Tongue (tissue), 2 donors: Measurements from ENCODE around the gene SMG7. TPM values are rescaled to one million over a fixed set of nuclear protein-coding genes. Genes with fewer than 3 reads are reported as not detected.
"Not testable (repeated sequence)": the region's sequence is repeated elsewhere in the genome, so short reads cannot be mapped to it uniquely, and the experiment has no call there.

ENCODE experiments used
- DNase-seq: peaks from one replicate; pipeline ENCODE4 v3.0.0-alpha.2; 2015
- total RNA-seq: library from RNA; depleted of rRNA; stranded (reverse); fragments of >200 nt; gene quantifications from one replicate; pipeline ENCODE4 v1.2.3, GENCODE V29; 2014

SMG7 gene, protein sequence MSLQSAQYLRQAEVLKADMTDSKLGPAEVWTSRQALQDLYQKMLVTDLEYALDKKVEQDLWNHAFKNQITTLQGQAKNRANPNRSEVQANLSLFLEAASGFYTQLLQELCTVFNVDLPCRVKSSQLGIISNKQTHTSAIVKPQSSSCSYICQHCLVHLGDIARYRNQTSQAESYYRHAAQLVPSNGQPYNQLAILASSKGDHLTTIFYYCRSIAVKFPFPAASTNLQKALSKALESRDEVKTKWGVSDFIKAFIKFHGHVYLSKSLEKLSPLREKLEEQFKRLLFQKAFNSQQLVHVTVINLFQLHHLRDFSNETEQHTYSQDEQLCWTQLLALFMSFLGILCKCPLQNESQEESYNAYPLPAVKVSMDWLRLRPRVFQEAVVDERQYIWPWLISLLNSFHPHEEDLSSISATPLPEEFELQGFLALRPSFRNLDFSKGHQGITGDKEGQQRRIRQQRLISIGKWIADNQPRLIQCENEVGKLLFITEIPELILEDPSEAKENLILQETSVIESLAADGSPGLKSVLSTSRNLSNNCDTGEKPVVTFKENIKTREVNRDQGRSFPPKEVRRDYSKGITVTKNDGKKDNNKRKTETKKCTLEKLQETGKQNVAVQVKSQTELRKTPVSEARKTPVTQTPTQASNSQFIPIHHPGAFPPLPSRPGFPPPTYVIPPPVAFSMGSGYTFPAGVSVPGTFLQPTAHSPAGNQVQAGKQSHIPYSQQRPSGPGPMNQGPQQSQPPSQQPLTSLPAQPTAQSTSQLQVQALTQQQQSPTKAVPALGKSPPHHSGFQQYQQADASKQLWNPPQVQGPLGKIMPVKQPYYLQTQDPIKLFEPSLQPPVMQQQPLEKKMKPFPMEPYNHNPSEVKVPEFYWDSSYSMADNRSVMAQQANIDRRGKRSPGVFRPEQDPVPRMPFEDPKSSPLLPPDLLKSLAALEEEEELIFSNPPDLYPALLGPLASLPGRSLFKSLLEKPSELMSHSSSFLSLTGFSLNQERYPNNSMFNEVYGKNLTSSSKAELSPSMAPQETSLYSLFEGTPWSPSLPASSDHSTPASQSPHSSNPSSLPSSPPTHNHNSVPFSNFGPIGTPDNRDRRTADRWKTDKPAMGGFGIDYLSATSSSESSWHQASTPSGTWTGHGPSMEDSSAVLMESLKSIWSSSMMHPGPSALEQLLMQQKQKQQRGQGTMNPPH
- 66.7 TPM for total RNA-seq

DNA sequence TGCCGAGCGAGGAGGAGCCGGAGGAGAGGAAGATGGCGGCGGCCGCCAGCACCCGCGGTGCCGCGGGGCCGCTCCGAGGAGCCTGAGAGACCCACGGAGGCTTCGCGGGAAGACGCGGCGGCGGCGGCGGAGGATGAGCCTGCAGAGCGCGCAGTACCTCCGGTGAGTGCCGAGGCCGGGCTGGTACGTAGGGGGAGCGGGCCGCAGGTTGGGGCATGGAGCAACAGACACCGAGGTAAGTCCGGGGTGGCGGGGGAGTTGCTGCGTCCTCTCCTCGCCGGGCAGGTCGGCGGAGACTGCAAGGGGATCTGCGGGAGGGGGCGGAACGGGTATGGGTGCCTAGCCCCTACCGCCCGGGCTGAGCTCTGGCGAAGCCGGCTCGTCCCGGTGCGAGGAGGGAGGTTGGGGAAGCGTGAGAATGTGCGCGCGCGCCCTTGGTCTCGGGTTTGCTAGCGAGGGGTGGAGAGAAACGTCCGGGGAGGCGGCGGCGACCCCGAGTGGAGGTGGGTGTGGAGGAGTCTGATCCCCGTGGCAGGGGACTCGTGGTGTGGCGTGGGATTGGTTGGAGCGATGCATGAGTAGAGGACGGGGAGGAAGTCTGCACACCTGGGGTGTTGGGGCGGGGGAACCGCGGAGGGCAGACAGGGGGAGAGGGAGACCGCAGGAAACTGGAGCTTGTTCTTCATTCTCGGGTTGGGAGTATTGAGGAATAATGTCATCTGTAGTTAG lies at the start of gene SMG7:
Gene SMG7 (plus strand): TSS at position 12 of the 729 bp plus-strand sequence. CDS start 122 bp downstream, at position 134.
- DNase-seq: no peak

DNA sequence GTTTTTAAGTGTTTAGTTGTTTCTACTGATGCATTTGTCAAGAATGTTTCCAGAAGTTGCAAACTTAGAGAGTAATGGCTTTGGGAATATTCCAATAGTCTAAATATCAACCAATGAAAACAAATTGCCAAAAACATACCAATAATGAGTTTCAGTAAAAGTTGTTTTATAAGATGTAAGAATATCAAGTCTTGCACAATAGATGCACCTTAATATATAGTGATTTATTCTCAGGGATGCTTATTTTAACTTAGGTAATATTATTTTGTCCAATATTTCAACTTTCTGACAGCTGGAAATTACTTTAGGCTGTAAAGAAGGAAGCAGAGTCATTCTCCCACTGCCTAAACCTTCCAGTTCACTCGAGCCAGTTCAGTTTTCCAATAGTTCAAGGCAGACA lies 48.8 kb upstream of the SMG7 start:
- no peak for DNase-seq

DNA sequence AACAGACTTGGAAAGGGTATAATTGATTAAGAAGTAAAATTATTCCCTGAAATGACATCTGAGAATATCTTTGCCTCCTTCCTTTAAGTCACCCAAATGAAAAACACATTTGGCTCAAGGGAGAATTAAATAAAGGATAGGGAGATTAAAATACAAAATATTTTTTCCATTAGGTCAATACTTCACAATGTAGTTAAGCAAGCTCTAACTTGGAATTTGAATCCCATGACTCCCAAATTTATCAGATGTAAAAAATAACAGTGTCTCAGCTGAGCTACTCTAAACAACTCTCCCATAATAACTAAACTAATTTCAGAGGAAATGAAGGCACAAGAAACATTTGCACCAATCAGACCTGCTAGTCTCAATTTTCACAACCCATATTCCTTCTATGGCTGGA lies 47.6 kb upstream of the SMG7 start:
- DNase-seq: no peak

DNA sequence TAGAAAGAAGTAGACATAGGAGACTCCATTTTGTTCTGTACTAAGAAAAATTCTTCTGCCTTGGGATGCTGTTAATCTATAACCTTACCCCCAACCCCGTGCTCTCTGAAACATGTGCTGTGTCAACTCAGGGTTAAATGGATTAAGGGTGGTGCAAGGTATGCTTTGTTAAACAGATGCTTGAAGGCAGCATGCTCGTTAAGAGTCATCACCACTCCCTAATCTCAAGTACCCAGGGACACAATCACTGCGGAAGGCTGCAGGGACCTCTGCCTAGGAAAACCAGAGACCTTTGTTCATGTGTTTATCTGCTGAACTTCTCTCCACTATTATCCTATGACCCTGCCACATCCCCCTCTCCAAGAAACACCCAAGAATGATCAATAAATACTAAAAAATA lies 44.7 kb upstream of the SMG7 start:
- DNase-seq: not testable (repeated sequence)

DNA sequence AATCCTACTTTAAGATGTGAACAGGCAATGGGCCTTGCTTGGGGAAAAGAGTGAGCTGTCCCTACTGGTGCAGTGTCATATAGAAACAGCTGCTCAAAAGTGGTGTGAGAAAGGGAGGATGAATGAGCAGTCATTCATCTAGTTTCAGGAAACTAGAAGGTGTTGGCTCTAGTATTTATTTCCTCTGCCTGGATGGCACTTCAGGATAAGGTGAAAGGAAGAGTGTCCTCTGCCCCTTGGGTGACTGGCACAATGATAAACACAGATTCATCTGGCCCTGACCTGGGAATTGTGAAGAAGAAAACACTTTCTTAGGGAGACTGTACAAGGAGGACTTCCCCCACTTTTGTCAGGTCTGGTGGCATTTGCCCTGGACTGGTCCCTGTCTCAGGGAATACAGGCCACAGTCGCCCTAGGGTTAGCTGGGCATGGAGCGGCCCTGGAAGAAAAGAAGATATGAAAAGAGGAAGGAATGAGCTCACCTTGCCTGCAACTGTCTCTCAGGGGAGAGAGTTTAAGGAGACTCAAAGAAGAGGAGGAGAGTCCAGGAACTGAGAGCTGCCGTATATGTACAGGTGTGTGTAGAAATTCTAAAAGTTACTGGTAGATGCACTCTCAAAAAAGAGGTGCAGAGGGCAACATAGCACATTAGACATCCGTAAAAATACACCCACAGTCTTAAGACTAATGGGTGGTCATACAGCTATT lies 40.3 kb upstream of the SMG7 start:
- DNase-seq: no peak

DNA sequence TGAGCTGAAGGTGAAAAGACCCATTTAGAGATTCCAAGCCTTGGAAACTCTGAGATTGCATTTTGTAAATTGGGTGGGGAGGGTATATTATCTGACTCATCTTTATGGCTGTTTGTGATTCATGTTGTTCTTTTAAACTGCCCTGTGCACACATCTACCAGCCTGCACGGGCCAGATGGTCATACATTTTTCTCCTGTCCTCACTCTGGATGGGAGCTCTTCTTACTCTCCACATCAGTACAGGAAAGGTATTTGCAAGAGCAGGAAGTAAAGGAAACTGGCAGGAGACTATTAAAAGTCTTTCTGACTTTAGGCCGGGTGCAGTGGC lies 39.8 kb upstream of the SMG7 start:
- no peak for DNase-seq

DNA sequence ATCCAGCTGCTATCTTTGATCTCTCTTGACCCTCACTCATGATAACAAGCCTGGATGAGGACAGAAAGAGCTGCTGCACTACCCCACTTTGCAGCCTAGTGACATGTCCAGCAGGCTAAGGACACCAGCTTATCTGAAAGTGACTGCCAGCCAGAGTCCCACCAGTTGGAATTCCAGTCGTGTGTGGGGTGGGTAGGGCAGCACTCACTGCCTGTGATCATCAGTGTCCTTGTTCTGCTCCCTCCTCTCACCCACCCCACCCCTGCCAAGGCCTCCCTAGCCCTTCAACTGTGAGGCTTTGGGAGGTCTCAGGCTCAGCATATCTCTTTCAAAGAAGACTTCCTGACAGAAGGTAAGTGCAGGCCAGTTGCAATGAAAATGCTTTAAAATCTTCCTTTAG lies 38.6 kb upstream of the SMG7 start:
- no peak for DNase-seq

DNA sequence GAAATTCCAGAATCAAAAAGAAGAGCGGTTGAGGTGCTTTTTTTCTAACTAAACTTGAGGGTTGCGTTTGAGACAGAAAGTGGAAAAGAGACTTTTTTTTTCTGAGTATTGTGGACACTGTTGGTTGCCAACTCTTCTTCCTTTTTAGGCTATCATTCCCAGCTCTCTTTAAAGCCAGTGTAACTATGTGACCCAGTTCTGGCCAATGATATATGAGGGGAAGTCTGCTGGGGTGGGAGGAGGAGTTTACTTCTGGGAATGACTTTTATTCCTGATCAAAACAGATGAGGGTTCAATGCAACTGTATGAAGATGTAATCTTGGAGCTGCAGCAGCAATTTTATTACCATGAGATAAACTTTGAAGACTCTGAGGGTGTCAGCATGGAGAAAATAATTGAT lies 36.8 kb upstream of the SMG7 start:
- DNase-seq: no peak

DNA sequence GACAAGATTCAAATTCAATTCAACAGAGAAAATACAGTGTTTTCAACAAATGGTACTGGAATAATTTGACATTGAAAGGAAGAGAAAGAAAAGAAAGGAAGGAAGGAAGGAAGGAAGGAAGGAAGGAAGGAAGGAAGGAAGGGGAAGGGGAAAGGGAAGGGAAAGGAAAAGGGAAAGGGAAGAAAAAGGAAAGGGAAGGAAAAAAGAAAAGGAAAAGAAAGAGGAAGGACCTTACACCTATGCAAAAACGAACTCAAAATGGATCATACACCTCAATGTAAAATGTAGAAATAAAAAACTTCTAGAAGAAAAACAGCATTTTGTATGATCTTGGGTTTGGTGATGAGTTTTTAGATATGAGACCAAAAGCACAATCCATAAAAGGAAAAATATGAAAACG lies 34.2 kb upstream of the SMG7 start:
- DNase-seq: no peak

DNA sequence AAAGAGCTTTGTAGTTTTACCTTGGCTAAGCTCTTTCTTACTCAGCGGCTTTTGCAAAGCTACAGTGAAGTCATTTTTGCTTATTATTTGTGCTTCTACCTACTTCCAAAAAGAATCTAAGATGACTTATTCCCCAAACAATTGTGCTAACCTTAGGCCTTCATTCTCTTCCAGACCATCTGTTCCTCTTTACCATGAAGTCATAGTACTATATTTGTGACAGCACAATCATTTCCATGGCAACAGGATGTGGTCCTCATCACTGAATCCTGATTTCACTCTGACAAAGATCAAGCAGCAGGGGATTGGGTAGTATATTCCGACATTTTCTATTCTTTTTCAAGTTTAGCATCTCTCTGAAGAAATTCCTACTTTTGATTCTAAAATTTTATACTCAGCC lies 29.3 kb upstream of the SMG7 start:
- DNase-seq: peak; percentile 67

DNA sequence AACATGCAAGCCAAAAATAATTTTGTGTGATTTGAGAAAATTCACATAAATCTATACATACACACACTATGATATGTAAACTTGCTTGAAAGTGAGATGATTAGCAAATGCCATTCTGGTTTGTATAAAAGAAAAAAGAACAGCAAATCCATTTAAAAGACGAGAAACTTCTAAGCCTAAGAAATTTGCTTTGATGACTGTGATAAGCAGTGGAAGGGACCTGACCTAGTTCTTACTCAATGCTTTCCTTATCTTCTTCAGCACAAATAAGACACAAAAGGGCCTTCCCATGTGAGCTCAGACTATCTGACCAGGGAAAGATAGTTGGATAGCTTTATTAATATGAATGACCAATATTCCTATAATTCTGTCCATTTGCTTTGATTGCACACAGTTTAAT lies 28.8 kb upstream of the SMG7 start:
- no peak for DNase-seq

DNA sequence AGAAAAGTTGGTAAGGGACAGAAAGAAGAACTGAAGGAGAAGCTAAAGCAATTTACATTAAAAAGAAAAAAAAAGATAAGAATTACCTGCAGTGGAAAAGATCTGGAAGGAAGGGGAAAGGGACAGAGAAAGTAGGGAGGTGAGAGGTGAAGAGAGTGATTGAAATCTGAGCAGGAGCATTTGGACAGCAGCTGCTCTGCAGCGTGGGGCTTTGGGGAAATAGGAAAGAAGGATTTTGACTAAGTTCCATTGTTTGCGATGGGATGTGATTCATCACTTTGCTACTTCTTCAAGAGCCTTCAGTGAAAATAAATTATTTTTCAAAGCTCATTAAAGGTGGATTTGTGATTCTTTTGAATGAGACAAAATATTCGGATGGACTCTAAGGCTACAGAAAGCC lies 28.1 kb upstream of the SMG7 start:
- DNase-seq: peak; percentile 55

DNA sequence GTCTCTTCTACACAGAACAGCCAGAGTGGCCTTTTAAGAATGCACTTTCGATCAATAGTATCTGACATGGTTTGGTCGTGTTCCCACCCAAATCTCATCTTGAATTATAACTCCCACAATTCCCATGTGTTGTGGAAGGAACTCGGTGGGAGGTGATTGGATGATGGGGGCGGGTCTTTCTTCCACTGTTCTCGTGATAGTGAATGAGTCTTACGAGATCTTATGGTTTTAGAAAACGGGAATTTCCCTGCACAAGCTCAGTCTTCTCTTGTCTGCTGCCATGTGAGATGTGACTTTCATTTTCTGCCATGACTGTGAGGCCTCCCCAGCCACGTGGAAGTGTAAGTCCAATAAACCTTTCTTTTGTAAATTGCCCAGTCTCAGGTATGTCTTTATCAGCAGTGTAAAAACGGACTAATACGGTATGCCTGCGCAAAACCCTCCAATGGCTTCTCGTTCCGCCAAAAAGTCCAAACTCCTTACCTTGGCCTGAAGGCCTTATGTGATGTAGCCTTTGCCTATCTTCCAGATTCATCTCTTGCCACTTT lies 23.0 kb upstream of the SMG7 start:
- no peak for DNase-seq

DNA sequence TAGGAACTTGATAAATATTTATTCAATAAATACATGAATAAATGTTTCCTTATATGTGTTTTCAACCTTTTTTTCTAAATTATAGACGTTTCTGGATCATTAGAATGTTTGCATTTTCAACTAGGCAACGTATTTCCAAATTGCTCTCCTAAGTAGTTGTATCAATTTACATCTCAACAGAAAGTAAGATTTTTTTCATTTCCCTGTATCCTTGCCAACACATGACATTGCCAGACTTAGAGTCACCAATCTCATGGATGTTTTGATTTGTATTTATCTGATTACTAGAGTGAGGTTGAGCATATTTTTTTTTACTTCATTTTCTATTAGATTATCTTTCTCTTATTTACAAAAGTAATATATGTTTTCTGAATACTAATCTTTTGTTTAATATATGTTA lies 22.2 kb upstream of the SMG7 start:
- DNase-seq: no peak

DNA sequence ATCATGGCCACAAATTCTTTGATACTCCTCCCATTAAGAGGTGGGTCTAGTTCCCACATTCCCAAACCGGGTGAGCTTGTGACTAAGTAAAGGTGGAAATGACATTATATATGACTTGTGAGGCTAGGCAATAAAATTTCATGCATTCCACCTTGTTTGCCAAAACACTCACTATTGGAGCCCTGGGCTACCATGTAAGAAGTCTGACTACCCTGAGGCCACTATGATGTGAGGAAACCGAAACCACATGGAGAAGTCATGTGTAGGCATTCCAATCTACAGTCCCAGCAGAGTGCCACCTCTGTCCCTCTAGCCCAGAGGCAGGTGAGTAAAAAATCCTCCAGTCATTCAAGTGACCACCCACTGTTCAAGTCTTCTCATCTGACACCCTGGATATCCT lies 17.9 kb upstream of the SMG7 start:
- no peak for DNase-seq

DNA sequence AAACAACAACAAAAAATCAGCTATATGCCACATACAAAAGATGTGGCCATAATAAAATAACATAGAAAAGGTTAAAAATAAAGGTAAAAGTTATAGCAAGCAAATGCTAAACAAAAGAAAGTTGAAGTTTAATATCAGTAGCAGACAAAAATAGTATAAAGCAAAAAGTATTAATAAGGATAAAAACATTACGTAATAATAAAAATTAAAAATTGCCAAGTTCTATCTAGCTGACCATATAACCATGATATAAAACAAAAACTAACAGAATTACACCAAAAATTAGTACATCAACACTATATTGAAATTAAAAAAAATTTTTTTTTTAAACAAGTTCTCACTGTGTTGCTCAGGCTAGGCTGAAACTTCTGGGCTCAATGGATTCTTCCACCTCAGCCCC lies 15.5 kb upstream of the SMG7 start:
- DNase-seq: no peak

DNA sequence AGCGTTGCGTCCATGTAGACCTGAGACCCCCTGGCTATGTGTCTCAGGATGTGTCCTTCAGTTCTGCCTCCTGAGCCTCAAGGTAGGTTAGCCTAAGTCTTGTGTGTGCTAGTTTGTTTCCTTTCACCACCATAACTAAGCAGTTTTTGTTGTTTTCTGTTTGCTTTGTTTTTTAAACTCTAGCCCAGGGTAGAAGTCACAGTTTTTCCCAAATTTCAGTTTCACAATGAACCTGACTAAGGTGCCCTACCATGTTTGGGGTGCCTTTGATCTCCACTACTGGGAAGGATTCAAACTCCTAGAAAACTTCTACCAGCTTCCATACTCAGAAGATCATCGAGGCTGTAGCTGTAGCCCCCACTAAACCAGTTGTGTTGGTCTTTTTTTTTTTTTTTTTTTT lies 14.8 kb upstream of the SMG7 start:
- no peak for DNase-seq

DNA sequence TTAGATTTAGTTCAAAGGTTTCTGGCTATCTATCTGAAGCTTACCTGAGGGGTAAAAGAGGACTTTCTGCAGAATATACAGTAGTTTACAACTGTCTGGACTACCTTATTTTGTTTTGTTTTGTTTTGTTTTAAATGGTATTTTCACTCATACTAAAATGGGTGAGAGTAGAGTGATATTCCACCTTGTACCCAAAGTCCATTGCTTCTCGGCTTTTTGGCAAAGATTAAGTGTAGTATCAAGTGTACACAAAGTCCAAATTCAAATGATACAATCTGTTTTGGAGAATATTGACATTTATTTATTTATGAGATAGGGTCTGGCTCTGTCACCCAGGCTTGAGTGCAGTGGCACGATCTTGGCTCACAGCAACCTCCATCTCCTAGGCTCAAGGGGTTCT lies 11.7 kb upstream of the SMG7 start:
- DNase-seq: no peak

DNA sequence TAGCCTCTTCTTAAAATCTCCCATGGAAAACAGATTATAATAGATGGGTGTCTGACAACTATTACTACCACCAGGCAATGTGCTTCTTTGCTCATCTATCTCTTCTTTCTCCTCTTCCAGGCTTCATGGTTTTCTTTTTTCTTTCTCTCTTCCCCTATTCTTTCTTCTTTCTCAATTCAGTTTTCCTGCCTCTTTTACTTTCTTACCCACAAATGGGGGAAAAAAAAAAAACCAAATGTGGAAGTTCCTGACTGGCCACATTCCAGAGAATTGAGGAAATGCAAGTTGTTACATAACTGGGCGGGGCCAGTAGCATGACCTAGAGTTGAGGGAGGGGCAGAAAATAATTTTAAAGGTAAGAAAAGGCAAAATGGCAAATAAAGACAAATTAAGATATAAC lies 10.9 kb upstream of the SMG7 start:
- peak; percentile 16 for DNase-seq

DNA sequence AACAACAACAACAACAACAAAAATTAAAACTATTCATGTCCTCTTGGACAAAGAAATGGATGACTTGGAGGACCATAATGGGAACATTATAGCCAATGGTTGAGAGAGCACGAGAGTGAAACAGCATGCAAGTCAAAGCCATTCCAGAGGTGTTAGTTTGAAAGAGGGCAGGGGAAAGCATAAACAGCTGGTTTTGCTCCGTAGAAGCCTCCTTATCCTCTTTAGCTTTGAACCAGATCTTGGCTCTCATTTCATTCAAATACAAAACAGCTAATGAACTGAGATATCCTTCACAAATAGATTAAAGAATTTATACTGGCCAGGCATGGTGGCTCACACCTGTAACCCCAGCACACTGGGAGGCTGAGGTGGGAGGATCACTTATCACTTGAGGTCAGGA lies 8.7 kb upstream of the SMG7 start:
- DNase-seq: no peak

DNA sequence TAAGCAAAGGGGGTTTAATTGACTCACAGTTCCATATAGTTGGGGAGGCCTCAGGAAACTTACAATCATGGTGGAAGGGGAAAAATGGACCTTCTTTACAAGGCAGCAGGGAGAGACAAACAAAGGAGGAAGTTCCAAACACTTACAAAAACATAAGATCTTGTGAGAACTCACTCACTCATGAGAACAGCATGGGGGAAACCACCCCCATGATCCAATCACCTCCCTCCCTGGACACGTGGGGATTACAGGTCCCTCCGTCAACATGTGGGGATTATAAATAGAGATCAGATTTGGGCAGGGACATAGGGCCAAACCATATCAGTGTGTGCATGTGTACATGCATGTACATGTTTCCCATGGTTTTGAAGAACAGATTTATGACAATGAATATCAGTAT lies 5.5 kb upstream of the SMG7 start:
- no peak for DNase-seq

DNA sequence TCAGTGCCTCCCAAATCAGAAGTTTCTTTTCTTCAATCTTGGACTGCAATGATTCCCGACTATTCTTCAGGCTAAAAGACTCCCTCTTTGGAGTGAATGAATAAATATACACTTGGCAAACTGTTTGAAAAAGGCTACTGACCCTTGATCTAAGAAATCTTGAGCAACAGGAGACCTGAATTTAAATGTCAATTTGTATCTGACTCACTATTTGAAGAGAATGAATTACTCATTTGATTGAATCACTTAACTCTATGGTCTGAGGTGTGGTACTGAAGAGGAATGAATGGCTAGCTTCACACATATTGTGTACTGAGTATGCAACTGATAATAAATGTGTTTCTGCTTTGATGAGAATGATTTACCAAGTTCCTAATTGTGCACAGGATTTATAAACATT lies 4.6 kb upstream of the SMG7 start:
- DNase-seq: no peak
